DND-41 (cell line): ENCODE measurements around the gene NEB.

Experiments used
- ATAC-seq: fragments of 200-7000 bp; cut with Tn5 transposase; 3 replicates; pipeline ENCODE4 v1.9.1; 2021; ENCODE audit warnings: low read depth; ENCODE audit not compliant: insufficient read depth
- DNase-seq: peaks from one replicate; pipeline ENCODE4 v3.0.0-alpha.2; 2020
- H2AFZ ChIP-seq: 2 replicates; pipeline ENCODE4 v1.6.0; 2012; ENCODE audit warnings: low read depth, low read length
- H3K27ac ChIP-seq: 2 replicates; pipeline ENCODE4 v1.5.1; 2012; ENCODE audit warnings: low read length, inconsistent platforms
- H3K27me3 ChIP-seq: fragments of 200-600 bp; sonication (generic); 2 replicates; pipeline ENCODE4 v1.6.0; 2012; ENCODE audit warnings: low read length, mild to moderate bottlenecking, inconsistent platforms; ENCODE audit not compliant: insufficient read depth, poor library complexity
- H3K36me3 ChIP-seq: 2 replicates; pipeline ENCODE4 v1.5.1; 2012; ENCODE audit warnings: low read length, inconsistent platforms; ENCODE audit not compliant: insufficient read depth
- H3K4me1 ChIP-seq: 2 replicates; pipeline ENCODE4 v1.5.1; 2012; ENCODE audit warnings: mild to moderate bottlenecking, low read length; ENCODE audit not compliant: insufficient read depth
- H3K4me2 ChIP-seq: 2 replicates; pipeline ENCODE4 v1.6.0; 2012; ENCODE audit warnings: mild to moderate bottlenecking, moderate library complexity, low read length, inconsistent platforms; ENCODE audit not compliant: insufficient read depth
- H3K4me3 ChIP-seq, 2 experiments: fragments of 200-600 bp in 1 of 2; shearing (Covaris generic) in 1 of 2; 2 replicates each; pipeline ENCODE4 v1.5.1; 2012 to 2016; ENCODE audit warnings: inconsistent platforms in 2 of 2, low read length in 2 of 2, mild to moderate bottlenecking in 2 of 2, low read depth in 1 of 2, moderate library complexity in 1 of 2
- H3K79me2 ChIP-seq: 2 replicates; pipeline ENCODE4 v1.6.0; 2012; ENCODE audit warnings: low read length, inconsistent platforms; ENCODE audit not compliant: insufficient read depth
- H3K9ac ChIP-seq: 2 replicates; pipeline ENCODE4 v1.6.0; 2012; ENCODE audit warnings: low read depth, mild to moderate bottlenecking, inconsistent platforms, low read length, moderate library complexity
- H3K9me3 ChIP-seq: 2 replicates; pipeline ENCODE4 v1.5.1; 2012; ENCODE audit warnings: low read length, moderate library complexity, mild to moderate bottlenecking, inconsistent platforms; ENCODE audit not compliant: insufficient read depth, severe bottlenecking
- H4K20me1 ChIP-seq: 2 replicates; pipeline ENCODE4 v1.6.0; 2012; ENCODE audit warnings: low read length; ENCODE audit not compliant: insufficient read depth
- CTCF ChIP-seq: IDR thresholded peaks from 2 replicates; pipeline ENCODE4 v1.5.1; 2012; ENCODE audit warnings: borderline replicate concordance, low read length, moderate library complexity, mild to moderate bottlenecking; ENCODE audit not compliant: poor library complexity, severe bottlenecking; ENCODE audit errors: extremely low read depth
- EZH2 ChIP-seq: IDR thresholded peaks from 3 replicates; pipeline ENCODE4 v1.6.1; 2012; ENCODE audit warnings: borderline replicate concordance, low read depth, mild to moderate bottlenecking, moderate library complexity, low read length, inconsistent platforms; ENCODE audit not compliant: severe bottlenecking

NEB gene

DNA sequence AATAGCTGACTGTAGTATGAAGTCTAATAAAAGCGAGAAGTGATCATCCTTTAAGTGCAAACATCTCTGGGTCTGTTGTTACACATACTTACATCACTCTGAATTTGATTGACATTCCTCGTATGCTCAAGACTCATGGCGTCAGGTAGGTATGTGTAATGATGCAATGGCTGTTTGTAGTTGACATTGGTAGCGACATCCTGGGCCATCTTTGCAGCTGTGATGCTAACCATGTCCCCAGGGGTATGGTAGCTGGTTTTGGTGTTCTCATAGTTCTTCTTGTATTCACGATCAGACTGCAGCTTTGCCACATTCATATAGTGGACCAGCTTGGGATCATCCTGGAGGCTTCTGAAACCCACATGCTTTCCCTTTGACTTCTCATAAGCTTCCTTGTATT, 62.0 kb downstream of the NEB start:
- ATAC-seq (no peak), DNase-seq (no peak)
- Histone ChIP-seq H3K9ac (no peak overlapping the region), H4K20me1 (no peaks in the 10 kb centered on the region), H3K9me3 (no peaks in the 10 kb centered on the region), H3K36me3 (no peaks in the 10 kb centered on the region), H3K4me3 (no peak overlapping the region), H3K79me2 (no peaks in the 10 kb centered on the region), H3K4me1 (no peaks in the 10 kb centered on the region), H2AFZ (no peak overlapping the region), H3K27ac (no peak overlapping the region), H3K4me2 (no peak overlapping the region), H3K27me3 (peaks cover 15% of the 10 kb centered on the region)
- TF ChIP-seq CTCF (no peak), EZH2 (no peak)

DNA sequence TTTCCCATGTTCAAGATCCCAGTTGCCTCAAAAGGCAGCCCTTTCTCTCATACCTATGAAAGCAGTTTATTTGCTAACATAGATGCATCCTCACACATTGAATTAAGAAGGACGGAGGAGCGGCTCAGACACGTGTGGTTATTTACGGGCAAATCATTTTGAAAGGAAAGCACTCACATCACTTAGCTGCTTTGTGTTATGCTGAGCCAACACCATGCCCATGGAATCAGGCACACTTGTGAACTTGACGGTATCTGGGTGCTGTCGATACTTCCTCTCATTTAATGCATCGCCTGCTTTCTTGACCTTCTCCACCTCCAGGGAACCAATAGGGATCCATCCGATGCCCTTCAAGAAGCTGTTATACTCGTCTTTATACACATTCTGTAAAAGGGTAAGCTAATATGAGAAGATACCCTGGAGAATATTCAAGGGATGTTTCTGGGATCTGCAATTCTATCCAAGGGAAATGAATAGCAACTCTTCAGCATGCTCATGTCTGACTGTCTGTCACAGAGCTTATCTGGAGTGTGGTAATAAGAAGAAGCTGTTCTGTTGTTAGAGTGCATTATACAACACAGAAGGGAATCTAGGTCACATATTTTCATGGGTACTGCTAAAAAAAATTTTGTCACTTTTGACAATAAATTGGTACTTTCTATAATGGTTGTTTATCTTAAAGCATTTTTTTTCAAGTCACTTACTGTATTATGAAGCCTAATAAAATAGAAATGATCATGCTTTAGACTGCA, 63.3 kb downstream of the NEB start:
- Histone ChIP-seq H3K4me3 (no peak overlapping the region), H2AFZ (no peak overlapping the region), H3K27ac (no peak overlapping the region), H3K36me3 (no peaks in the 10 kb centered on the region), H3K27me3 (peaks cover 15% of the 10 kb centered on the region), H3K9me3 (no peaks in the 10 kb centered on the region), H3K79me2 (no peaks in the 10 kb centered on the region), H4K20me1 (no peaks in the 10 kb centered on the region), H3K4me1 (no peaks in the 10 kb centered on the region), H3K9ac (no peak overlapping the region), H3K4me2 (no peak overlapping the region)
- ATAC-seq (no peak), DNase-seq (no peak)
- TF ChIP-seq CTCF (no peak), EZH2 (no peak)

- H3K27ac ChIP-seq: no peak overlapping the region
- H3K4me2 ChIP-seq: no peak overlapping the region
- H3K4me3 ChIP-seq: no peak overlapping the region
- H3K36me3 ChIP-seq: no peaks in the 10 kb centered on the region
- DNase-seq: no peak
- H3K9me3 ChIP-seq: no peaks in the 10 kb centered on the region
- H3K27me3 ChIP-seq: peaks cover 15% of the 10 kb centered on the region
- no peak for TF ChIP-seq EZH2
- TF ChIP-seq CTCF: no peak
- no peak for ATAC-seq
- no peaks in the 10 kb centered on the region for H4K20me1 ChIP-seq
- H3K9ac ChIP-seq: no peak overlapping the region
- H3K79me2 ChIP-seq: no peaks in the 10 kb centered on the region
- no peak overlapping the region for H2AFZ ChIP-seq
- H3K4me1 ChIP-seq: no peaks in the 10 kb centered on the region
Observed at GRCh38 chr2:151670346-151670745, 63.9 kb downstream of the NEB start.

- no peaks in the 10 kb centered on the region for H3K9me3 ChIP-seq
- no peak for DNase-seq
- no peak overlapping the region for H3K4me2 ChIP-seq
- peaks cover 12% of the 10 kb centered on the region for H3K27me3 ChIP-seq
- H3K4me1 ChIP-seq: no peaks in the 10 kb centered on the region
- H3K79me2 ChIP-seq: no peaks in the 10 kb centered on the region
- H2AFZ ChIP-seq: no peak overlapping the region
- no peaks in the 10 kb centered on the region for H4K20me1 ChIP-seq
- TF ChIP-seq EZH2 (no peak), CTCF (no peak)
- ATAC-seq: no peak
- H3K36me3 ChIP-seq: no peaks in the 10 kb centered on the region
- no peak overlapping the region for H3K9ac ChIP-seq
- H3K4me3 ChIP-seq: no peak overlapping the region
- H3K27ac ChIP-seq: no peak overlapping the region
Observed at GRCh38 chr2:151669585-151670081, 64.6 kb downstream of the NEB start.
